Fibroblast of gingiva (primary cell): Measurements from ENCODE around the gene ALG13.
A peak's percentile ranks its signal among the peaks of the same experiment; 100 is the strongest.
"Not testable (repeated sequence)": the region's sequence is repeated elsewhere in the genome, so short reads cannot be mapped to it uniquely, and the experiment has no call there.

ENCODE experiments used
- DNase-seq: peaks from one replicate; pipeline ENCODE4 v3.0.0-alpha.2; 2011; ENCODE audit warnings: low read depth

The ALG13 gene

DNA sequence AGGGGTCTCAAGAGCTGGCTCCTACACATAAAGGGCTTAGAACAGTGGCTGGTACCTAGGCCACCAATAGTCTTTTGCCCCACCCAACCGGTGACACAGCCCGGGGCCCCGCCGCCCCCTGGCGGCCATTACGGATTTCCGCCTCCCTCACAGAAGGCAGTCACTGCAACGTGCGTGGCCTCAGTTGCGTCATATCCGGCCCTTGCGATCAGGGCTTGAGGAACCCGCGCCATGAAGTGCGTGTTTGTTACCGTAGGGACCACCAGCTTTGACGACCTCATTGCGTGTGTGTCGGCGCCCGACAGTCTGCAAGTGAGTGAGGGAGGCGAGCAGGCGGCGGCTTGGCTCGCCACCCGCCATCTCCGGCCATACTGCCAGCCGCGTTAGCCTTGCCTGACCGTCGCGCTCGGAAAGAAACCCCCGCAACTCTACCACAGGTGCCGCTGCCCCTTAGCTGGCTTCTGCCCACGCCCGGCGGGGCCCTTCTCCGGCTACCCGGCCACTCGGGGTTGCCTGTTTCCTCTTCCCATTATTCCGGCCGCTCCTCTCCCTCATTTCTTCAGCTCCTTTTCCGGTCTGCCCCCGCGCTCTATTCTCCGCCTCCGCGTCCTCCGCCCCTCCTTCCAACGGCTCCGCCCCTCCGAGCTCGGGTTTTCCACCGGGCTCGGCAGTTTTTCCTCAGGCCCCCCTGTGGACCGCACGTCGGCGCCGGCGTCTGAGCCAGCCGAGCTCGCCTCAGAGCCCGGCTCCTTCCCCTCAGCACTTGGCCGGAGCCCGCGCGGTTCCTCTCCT is at the start of gene ALG13:
TSS of gene ALG13 (plus strand) at position 183 of the 792 bp plus-strand sequence. CDS start at position 232, 49 bp downstream.
- DNase-seq = peak; percentile 92

- no peak for DNase-seq
Observed at GRCh38 chrX:111634823-111635729, 45.9 kb upstream of the ALG13 start.

GRCh38 chrX:111641969-111642368 is 39.0 kb upstream of the ALG13 start:
- DNase-seq = no peak

DNA sequence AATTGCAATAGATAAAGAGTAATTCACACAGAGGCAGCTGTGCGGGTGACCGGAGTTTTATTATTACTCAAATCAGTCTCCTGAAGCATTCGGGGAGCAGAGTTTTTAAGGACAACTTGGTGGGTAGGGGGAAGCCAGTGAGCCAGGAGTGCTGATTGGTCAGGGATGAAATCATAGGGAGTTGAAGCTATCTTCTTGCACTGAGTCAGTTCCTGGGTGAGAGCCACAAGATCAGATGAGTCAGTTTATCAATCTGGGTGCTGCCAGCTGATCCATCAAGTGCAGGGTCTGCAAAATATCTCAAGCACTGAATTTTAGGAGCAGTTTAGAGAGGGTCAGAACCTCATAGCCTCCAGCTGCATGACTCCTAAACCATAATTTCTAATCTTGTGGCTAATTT is 35.8 kb upstream of the ALG13 start:
- not testable (repeated sequence) for DNase-seq

DNA sequence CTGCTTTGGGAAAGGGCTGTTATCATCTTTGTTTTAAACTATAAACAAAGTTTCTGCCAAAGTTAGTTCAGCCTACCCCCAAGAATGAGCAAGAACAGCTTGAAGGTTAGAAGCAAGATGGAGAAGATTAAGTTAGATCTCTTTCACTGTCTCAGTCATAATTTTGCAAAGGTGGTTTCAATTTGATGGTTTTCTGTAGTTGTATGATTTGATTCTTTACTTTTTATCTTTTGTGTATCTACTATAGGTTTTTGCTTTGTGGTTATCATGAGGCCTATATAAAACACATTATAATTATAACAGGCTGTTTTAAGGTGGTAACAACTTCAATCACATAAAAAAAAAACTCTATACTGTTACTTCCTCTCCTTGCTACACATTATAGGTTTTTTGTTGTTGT is 35.4 kb upstream of the ALG13 start:
- DNase-seq = no peak

- no peak for DNase-seq
Observed at GRCh38 chrX:111646515-111646914, 34.5 kb upstream of the ALG13 start.

GRCh38 chrX:111648802-111649201 is 32.2 kb upstream of the ALG13 start:
- DNase-seq = no peak

- DNase-seq = no peak
Observed at GRCh38 chrX:111649638-111650037, 31.3 kb upstream of the ALG13 start.

DNA sequence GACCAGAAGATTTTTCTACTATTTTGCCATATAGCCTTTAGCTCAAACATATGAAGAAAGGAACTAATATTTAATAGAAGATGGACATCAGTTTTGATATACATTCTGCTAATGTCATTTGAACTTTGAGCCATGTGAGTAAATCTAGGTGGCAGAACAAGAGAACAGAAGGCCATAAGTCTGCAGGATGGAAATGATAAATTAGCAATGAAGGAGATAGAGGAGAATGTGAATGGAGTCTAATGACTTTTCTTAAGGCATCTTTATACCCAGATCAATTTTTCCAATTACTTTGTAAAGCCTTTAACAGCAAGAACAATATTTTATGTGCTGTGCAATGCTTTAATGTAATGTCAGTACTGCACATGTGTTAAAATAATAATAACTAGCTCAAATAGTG is 30.1 kb upstream of the ALG13 start:
- no peak for DNase-seq

- DNase-seq = no peak
Observed at GRCh38 chrX:111652719-111653118, 28.3 kb upstream of the ALG13 start.

GRCh38 chrX:111661241-111661640 is 19.7 kb upstream of the ALG13 start:
- DNase-seq = no peak

DNA sequence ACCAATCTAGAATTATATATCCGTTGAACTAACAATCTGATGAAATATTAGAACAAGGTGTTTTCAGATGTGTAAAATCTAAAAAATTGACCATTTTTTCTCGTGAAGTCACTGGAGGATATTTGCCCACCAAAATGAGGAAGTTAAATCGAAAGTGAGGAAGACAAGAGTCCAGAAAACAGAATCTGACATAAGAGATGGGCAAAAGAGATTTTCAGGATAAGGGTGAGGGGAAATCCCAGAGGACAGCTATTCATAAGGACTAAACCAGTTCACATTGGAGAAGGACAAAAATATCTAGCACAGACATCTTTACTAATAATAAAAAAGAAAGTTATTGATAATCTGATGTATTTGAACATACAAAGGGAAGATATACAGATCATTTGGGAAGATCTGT is 18.7 kb upstream of the ALG13 start:
- no peak for DNase-seq

DNA sequence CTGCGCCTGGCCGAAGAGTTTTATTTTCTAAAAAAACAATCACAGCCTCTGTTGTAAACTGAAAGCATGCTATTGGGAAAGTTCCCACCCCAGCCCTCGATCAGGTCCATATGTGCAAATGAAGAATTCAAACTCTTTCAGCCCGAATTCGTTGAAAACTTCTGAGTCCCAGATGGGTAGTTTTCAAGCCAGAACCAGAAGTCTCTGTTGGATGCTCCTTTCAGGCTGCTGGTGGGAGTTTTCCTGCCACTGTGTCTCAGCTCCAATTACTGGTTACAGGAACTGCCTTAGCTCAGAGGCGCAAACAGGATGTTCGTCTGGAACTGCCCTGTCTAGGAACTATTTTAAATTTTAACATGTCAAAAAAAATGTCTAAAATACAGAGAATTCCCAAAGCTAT is 9.3 kb upstream of the ALG13 start:
- peak; percentile 72 for DNase-seq

DNA sequence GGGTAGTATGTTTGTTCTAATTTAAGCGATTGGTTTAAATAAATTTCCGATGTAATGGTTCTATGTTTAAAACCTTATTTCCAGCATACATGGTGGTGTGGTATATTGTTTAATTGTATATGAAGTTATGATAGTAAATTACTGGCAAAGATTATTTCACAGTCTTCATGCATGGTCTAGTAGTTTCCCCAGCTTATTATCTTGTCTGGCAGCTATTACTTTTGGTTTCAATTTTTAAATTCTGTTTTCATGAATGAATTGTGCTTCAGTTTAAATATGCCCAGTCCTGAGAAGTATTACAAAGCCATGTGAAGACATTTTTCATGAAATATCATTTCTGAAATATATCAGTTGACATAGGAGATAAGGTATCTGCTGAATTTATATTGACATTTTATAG is 6.3 kb downstream of the ALG13 start:
- no peak for DNase-seq

GRCh38 chrX:111695297-111695880 is 14.4 kb downstream of the ALG13 start:
- DNase-seq = no peak

GRCh38 chrX:111719426-111720210 is 38.6 kb downstream of the ALG13 start:
- DNase-seq = peak; percentile 1

DNA sequence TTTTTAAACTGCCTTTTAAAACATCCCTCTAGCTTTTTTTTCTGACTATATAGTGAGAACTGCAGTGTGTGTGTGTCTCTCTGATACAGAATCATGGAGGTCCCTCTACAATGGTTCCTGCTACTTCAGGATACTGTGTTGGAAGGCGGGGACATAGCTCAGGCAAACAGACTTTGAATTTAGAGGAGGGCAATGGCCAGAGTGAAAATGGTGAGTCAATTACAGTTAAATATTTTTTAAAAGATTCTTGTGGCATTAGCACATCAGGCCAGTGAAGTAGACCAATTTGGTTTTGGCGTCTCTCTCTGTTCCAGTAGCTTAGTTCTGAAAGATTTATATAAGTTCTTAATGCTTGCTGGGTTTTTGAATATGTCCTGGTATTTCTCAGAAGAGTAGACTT is 47.1 kb downstream of the ALG13 start:
- DNase-seq = no peak

DNA sequence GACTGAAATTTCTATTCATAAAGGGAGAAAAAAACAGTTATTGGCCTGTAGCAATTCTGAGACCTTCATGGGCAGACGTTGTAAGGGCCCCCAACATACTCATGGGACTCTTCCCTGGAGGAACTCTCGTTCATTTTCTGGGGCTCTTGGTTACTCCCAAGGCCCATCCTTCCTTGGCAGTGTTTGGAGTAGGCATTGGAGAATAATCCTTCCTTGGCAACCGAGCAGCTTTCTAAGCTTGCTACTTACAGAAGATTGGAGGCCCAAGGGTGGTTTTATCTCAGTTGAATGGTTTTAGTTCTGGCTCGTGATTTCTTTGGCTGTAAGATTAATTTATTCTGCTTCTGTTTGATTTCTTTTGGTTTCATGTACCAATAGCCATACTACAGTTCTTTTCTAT is 50.4 kb downstream of the ALG13 start:
- no peak for DNase-seq

- DNase-seq = no peak
Observed at GRCh38 chrX:111736571-111736970, 55.6 kb downstream of the ALG13 start.

DNA sequence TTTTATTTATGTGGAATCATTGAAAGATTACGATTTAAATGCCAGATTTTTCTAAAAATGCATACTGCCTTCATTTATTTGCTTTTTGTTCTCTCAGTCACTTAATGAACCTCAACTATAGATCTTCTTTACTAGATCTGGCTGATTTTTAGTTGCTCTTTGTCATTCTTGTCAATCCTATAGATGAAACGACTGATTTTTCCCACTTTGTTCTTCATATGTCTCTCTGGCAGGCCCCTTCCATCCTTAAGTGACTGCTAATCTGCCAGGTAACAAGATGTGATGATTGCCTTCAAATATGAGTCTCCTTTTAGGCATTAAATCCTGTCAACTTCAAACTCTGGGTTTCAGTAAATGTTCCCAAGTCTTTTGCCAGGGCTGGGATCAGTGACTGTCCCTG is 61.0 kb downstream of the ALG13 start:
- DNase-seq = no peak

- DNase-seq = peak; percentile 7
Observed at GRCh38 chrX:111743316-111743715, 62.3 kb downstream of the ALG13 start.

- DNase-seq = no peak
Observed at GRCh38 chrX:111756486-111756885, 75.5 kb downstream of the ALG13 start.
